ENCODE measurements around the gene MGAT5B.

- TF ChIP-seq CTCF (CRISPR knock-in tag; IDR thresholded peaks at IDR 0.05) (no peak), ZNF367 (CRISPR knock-in tag; IDR thresholded peaks at IDR 0.05; ENCODE audit: borderline replicate concordance) (no peak), MAFK (conservative IDR thresholded peaks at IDR 0.05 in 1 of 2, IDR thresholded peaks at IDR 0.05 in 1 of 2; ENCODE audit: low read length in 2 of 2) (no peak), ZNF180 (CRISPR knock-in tag; IDR thresholded peaks at IDR 0.05; ENCODE audit: borderline replicate concordance, low read depth) (no peak), EZH2 (conservative IDR thresholded peaks at IDR 0.05; ENCODE audit: low read depth, low read length) (no peak), POLR2A (IDR thresholded peaks at IDR 0.05; ENCODE audit: insufficient read depth in 1 of 2, low read depth in 2 of 2, low read length in 2 of 2) (no peak), CREB1 (IDR thresholded peaks at IDR 0.05) (no peak), CREB1 (CRISPR knock-in tag; IDR thresholded peaks at IDR 0.05) (no peak), ZBTB7A (CRISPR knock-in tag; IDR thresholded peaks at IDR 0.05) (no peak), ZNF44 (CRISPR knock-in tag; IDR thresholded peaks at IDR 0.05) (no peak), AFF4 (CRISPR knock-in tag; IDR thresholded peaks at IDR 0.05) (no peak), STAG1 (CRISPR knock-in tag; IDR thresholded peaks at IDR 0.05) (no peak), PRDM4 (CRISPR knock-in tag; IDR thresholded peaks at IDR 0.05; ENCODE audit: borderline replicate concordance) (no peak)
These were observed 60.9 kb downstream of the MGAT5B start for GRCh38 chr17:76929148-76929547.

Data from HepG2 (cell line).